Colonic mucosa (tissue), 4 donors: Measurements from ENCODE around the gene LRRN3. TPM values are rescaled to one million over a fixed set of nuclear protein-coding genes. Genes with fewer than 3 reads are reported as not detected.

Experiments
- DNase-seq: peaks from one replicate; pipeline ENCODE4 v3.0.0-alpha.2; 2020
- H3K27ac ChIP-seq: fragments of 200-600 bp; one replicate; pipeline ENCODE4 v1.8.0; 2021
- H3K27me3 ChIP-seq: fragments of 200-600 bp; one replicate; pipeline ENCODE4 v1.8.0; 2021
- H3K36me3 ChIP-seq: fragments of 200-600 bp; one replicate; pipeline ENCODE4 v1.8.0; 2021
- H3K4me1 ChIP-seq: fragments of 200-600 bp; one replicate; pipeline ENCODE4 v1.8.0; 2021; ENCODE audit warnings: mild to moderate bottlenecking
- H3K4me3 ChIP-seq: fragments of 200-600 bp; one replicate; pipeline ENCODE4 v1.8.0; 2021
- H3K9ac ChIP-seq, 2 donors: one replicate each; pipeline ENCODE4 v1.7.0; 2013; ENCODE audit warnings: control low read depth in 2 of 2, low read depth in 2 of 2, low read length in 2 of 2
- H3K9me3 ChIP-seq: fragments of 200-600 bp; one replicate; pipeline ENCODE4 v1.8.0; 2021
- intact Hi-C: fragments of 100-400 bp; cut with DNase I; formaldehyde crosslinking; loops from one replicate; pipeline ENCODE4 v1.14.1; 2022
- total RNA-seq, 2 donors: library from RNA; stranded (reverse); fragmentation: NEBNext Ultra II Directional in 1 of 2; extraction: Animal tissue kit (Norgen Biotek cat#: 25700) in 1 of 2; gene quantifications; one replicate each; pipeline ENCODE4 v1.2.1, GENCODE V29; 2021
- TF ChIP-seq, protein P1 (sequence below): fragments of 200-600 bp; IDR thresholded peaks from one replicate; pipeline ENCODE4 v1.8.0; 2022; ENCODE audit warnings: antibody characterized with exemption, mild to moderate bottlenecking
- donor health status: healthy.
- donor health status: DM: no; HTN: no; CAD: no.
- donor health status: DM: no; HTN: no; CAD: no.

LRRN3 gene
- total RNA-seq, 2 donors from 2014 or later, result 0.35 to 0.42 TPM

DNA sequence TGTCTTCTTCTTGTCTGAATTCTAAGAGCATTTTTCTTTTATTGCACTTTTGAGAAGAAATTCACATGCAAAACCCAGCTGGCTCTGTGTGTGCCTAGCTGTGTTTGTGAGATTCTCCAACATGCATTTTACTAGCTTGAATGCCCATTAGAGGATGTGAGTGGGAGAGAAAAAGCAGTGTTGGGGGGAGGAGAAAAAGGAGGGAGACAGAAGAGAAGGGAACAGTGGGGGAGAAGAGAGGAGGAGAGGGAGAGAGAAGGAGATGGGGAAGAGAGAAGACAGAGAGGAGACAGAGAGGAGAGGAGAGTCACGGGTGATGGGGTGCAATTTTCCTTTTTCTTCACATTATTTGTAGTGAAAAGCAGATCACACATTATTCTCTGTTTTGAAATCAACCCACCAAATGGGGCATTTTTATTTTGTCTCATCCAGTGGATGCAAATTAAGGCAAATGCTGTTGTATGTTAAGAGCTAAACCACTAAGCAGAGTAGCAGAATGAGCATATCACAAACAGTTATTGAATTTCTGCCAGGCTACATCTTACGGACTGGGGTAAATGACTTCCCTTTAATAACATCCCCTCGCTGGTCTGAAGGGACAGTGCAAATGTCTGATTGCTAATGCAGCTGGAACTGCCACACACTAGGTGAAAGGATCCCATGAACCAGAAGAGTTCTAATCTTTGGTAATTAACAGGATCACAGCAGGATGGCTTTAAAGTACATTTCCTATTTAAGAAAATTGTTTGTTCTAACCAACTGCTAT, 849 bp downstream of the LRRN3 start:
- no peaks in the 10 kb centered on the region for H3K27me3 ChIP-seq
- TF ChIP-seq, protein P1, sequence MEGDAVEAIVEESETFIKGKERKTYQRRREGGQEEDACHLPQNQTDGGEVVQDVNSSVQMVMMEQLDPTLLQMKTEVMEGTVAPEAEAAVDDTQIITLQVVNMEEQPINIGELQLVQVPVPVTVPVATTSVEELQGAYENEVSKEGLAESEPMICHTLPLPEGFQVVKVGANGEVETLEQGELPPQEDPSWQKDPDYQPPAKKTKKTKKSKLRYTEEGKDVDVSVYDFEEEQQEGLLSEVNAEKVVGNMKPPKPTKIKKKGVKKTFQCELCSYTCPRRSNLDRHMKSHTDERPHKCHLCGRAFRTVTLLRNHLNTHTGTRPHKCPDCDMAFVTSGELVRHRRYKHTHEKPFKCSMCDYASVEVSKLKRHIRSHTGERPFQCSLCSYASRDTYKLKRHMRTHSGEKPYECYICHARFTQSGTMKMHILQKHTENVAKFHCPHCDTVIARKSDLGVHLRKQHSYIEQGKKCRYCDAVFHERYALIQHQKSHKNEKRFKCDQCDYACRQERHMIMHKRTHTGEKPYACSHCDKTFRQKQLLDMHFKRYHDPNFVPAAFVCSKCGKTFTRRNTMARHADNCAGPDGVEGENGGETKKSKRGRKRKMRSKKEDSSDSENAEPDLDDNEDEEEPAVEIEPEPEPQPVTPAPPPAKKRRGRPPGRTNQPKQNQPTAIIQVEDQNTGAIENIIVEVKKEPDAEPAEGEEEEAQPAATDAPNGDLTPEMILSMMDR, result no peak
- no peak for DNase-seq
- no peaks in the 10 kb centered on the region for H3K36me3 ChIP-seq
- intact Hi-C loops, result loop anchor here (5.0 to 10.0 kb wide), 2 partner anchors 393 to 641 kb away; no protein-coding TSS in a partner anchor
- no peak overlapping the region for H3K9ac ChIP-seq
- H3K4me3 ChIP-seq, result no peak overlapping the region
- no peaks in the 10 kb centered on the region for H3K9me3 ChIP-seq
- no peaks in the 10 kb centered on the region for H3K4me1 ChIP-seq
- no peak overlapping the region for H3K27ac ChIP-seq

DNA sequence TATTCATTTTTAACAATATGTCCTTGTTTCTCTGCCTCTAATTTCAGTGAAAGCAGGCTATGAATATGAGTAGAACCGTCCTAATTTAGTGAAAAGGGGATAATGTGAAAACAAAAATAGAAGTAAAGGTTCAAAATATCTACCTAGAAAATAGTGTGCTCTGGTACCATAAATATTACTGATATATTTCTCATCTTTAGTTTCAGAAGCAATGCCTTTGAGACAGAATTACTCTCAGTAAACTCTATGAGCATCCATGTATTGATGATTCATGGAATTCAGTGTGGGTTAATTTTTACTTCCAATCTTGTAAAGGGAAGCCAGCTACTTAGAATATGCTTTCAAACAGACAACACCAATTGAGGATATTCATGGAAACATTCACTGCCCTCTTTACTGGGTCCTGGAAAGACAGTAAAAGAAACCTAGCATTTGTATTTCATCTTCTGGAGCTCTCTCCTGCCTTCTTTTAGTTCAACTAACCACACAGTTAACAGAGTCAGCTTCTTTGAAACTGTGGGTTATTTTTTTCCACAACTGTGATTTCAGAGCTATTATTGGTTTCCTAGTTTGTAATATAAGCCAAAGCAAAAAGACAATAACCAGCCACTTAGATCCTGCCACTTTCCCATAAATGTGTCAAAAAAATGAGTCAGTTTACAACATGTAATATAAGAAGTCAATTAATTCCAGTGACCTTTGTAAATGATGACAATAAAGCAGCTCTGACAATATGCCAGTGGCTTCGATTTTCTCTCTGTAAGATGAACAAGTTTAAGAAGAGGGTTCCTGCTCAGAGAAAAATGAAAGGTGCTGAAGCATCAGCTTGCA, 1.7 kb downstream of the LRRN3 start:
- TF ChIP-seq, protein P1, result no peak
- no peaks in the 10 kb centered on the region for H3K9me3 ChIP-seq
- DNase-seq, result no peak
- intact Hi-C loops, result loop anchor here (5.0 to 10.0 kb wide), 2 partner anchors 392 to 640 kb away; no protein-coding TSS in a partner anchor
- no peaks in the 10 kb centered on the region for H3K36me3 ChIP-seq
- H3K4me3 ChIP-seq, result no peak overlapping the region
- no peaks in the 10 kb centered on the region for H3K4me1 ChIP-seq
- H3K27me3 ChIP-seq, result no peaks in the 10 kb centered on the region
- no peak overlapping the region for H3K9ac ChIP-seq
- no peak overlapping the region for H3K27ac ChIP-seq

DNA sequence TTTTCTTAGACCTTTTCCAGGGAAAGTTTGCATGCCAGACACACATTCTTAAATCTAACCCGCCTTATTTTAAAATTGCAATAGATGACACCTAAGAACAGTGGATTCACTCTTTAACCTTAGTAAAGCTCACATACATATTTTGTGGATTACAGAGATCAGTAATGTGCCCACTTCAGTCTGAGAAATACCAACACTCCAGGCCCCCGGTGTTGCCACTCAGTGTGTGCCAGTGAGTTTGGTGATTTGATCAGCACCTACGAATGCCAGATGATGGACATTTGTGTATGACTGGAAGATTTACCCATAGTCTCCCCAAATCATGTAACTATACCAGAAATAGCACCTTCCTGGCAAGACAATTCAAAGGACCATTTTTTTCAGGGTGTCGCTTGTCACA, 2.6 kb downstream of the LRRN3 start:
- H3K9me3 ChIP-seq, result no peaks in the 10 kb centered on the region
- DNase-seq, result no peak
- no peaks in the 10 kb centered on the region for H3K36me3 ChIP-seq
- TF ChIP-seq, protein P1, result no peak
- H3K4me1 ChIP-seq, result no peaks in the 10 kb centered on the region
- no peaks in the 10 kb centered on the region for H3K27me3 ChIP-seq
- H3K27ac ChIP-seq, result no peak overlapping the region
- intact Hi-C loops, result loop anchor here (5.0 to 10.0 kb wide), 2 partner anchors 391 to 639 kb away; no protein-coding TSS in a partner anchor
- no peak overlapping the region for H3K4me3 ChIP-seq
- no peak overlapping the region for H3K9ac ChIP-seq

DNA sequence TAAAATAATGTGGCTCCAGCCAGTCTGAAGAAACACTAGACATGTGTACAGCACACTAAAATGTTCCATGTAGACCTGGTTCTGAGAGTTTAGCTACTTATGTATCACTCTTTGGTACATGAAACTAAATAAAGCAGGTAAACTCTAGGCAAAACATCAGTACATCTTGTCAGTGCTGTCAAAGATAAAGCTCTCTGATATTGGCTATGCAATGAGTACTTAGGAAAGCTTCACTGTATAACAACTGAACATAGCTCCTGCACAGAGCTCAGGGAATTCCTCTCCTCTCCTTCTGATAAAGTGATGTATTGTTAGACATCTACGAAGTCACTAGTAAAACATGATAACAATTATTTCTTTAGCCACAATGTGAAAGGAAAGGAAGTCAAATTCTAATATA, 3.5 kb downstream of the LRRN3 start:
- Histone ChIP-seq H3K9ac (no peak overlapping the region), H3K27me3 (no peaks in the 10 kb centered on the region), H3K4me1 (no peaks in the 10 kb centered on the region), H3K27ac (no peak overlapping the region), H3K9me3 (no peaks in the 10 kb centered on the region), H3K36me3 (no peaks in the 10 kb centered on the region), H3K4me3 (no peak overlapping the region)
- intact Hi-C loops, result loop anchor here (5.0 to 10.0 kb wide), 2 partner anchors 390 to 638 kb away; no protein-coding TSS in a partner anchor
- TF ChIP-seq, protein P1, result no peak
- DNase-seq, result no peak

DNA sequence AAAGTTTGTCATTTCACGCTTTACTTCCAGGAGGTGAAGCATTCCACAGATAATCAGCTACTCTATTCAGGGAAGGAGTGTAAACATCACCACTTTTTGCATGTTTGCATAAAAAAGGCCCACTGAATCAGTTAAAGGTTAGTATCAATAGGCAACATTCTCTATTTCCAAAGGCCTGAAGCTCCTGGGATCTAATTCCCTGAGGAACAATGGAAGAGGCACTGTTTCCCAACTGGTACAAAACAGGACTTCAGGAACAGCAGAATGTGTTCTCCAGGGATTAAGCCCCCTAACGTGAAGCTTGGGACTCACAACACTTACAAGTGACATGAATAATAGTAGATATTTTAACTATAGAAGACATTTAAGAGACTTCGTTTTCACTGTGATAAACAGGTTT, 6.1 kb downstream of the LRRN3 start:
- no peak for DNase-seq
- no peaks in the 10 kb centered on the region for H3K4me1 ChIP-seq
- H3K9me3 ChIP-seq, result no peaks in the 10 kb centered on the region
- H3K9ac ChIP-seq, result no peak overlapping the region
- TF ChIP-seq, protein P1, result no peak
- H3K27me3 ChIP-seq, result no peaks in the 10 kb centered on the region
- no peaks in the 10 kb centered on the region for H3K36me3 ChIP-seq
- H3K27ac ChIP-seq, result no peak overlapping the region
- no peak overlapping the region for H3K4me3 ChIP-seq
- intact Hi-C loops, result loop anchor here (10.0 kb wide), 1 partner anchor 388 kb away; no protein-coding TSS in a partner anchor
